HFF-Myc (cell line): ENCODE results near the gene WDPCP.

Experiments
- DNase-seq: peaks from one replicate; pipeline ENCODE4 v3.0.0-alpha.2; 2011; ENCODE audit warnings: low read depth; ENCODE audit errors: extremely low read depth
- H3K4me3 ChIP-seq: replicated peaks from 2 replicates; pipeline ENCODE4 v1.5.1; 2011; ENCODE audit warnings: low read depth, mild to moderate bottlenecking, control low read depth, low read length
- TF ChIP-seq, protein P1 (sequence below): IDR thresholded peaks from 2 replicates; pipeline ENCODE4 v1.5.1; 2012; ENCODE audit warnings: mild to moderate bottlenecking, low read depth, low read length, control low read depth; ENCODE audit errors: missing control alignments

Gene WDPCP

DNA sequence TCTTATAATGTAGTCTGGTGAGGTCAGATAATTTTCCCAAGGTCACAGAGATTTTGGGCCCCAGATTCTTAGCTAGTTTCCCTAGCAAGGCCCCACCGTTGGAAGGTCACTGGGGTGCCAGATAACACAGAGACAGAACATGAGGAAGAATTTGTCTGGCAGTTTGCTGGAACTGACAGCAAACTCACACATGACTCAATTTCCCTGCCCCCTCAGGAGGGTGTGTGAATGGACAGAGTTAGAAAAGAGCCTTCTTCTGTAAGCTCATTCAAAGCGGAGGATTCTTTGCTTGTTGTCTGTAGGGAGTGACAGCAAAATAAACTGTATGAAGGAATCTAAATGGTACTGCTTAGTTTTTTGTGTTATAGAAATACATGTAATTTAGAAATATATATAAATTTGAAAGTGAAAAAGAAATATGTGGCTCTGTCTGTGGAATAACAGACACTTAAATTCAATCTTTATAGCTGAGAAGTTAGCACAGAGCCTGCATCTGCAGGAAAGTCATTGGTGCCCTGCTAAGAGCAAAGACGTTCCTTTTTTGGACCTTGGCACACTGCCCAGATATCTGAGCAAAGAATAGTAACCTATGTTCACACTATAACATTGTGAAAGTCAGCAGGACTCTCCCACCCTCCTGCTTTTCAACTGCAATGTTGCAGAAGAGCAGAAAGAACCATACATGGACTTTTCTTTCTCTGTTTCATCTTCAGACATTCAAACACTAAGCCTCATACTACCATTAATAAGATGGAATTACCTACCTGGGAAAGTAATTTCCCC lies 2.5 kb upstream of the WDPCP start:
- peak overlapping the region; percentile 91 for H3K4me3 ChIP-seq
- DNase-seq, result no peak
- TF ChIP-seq, protein P1, sequence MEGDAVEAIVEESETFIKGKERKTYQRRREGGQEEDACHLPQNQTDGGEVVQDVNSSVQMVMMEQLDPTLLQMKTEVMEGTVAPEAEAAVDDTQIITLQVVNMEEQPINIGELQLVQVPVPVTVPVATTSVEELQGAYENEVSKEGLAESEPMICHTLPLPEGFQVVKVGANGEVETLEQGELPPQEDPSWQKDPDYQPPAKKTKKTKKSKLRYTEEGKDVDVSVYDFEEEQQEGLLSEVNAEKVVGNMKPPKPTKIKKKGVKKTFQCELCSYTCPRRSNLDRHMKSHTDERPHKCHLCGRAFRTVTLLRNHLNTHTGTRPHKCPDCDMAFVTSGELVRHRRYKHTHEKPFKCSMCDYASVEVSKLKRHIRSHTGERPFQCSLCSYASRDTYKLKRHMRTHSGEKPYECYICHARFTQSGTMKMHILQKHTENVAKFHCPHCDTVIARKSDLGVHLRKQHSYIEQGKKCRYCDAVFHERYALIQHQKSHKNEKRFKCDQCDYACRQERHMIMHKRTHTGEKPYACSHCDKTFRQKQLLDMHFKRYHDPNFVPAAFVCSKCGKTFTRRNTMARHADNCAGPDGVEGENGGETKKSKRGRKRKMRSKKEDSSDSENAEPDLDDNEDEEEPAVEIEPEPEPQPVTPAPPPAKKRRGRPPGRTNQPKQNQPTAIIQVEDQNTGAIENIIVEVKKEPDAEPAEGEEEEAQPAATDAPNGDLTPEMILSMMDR, result no peak

DNA sequence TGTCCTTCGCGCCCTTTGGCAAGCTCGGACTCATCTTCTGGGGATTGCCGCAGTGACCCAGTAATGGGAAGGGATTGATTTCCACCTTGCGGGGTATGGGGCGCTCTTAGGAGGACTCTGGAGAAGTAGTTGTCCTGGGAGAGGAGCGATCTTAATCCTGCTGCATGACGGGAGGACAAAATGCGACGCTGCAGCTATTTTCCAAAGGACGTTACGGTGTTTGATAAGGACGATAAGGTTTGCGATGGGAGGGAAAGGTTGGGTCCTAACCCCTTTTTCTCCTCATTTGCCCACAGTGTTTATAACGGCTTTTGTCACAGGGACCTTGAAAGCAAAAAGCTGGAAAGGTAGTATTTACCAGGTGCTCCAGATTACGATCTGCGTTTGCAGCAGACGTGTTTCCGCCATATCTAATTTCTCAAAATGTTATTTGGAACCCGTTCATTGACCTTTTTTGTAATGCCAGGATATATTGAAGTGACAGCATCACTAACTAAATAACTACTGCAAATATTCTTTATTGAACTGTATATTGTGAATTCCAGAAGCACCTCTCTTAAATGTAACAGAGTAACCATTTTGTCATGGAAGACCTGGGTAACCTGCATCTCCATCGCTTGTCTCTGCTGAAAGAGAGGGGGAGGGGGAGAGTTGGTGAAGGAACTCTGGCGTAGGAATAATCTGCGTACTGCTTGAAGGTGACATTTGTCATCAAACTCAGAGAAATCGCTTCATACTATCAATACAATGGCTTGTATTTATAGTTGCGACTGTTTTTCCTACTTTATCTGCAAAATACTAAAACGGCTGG lies 1.1 kb upstream of the WDPCP start:
- H3K4me3 ChIP-seq, result peak overlapping the region; percentile 91
- no peak for DNase-seq
- TF ChIP-seq, protein P1, result no peak

DNA sequence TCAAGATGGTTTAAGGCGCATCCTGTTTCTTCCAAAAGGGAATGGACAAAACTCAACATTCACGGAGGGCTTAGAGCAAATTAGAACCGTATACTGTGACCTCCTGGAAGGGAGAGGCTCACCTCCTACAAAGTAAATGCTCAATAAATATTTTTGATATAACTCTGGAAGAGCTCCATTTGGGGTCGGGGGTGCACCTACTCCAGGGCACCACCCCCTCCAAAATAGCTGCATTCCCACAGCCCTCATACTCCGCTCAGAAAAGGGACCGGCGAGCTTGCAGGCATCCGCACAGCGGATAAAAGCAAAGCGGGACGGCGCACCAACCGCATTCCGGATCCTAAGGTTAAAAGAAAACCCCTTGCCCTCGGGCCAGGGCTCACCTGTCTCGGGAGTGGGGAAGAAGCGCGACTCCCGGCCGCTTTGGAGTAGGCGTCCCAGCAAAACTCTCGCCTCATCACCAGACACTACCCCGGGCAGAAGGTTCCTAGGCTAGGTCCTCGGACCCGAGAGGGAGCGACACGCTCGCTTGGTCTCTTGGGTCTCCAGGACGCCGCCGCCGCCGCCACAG lies 378 bp downstream of the WDPCP start:
- H3K4me3 ChIP-seq, result peak overlapping the region; percentile 91
- no peak for DNase-seq
- TF ChIP-seq, protein P1, result no peak

DNA sequence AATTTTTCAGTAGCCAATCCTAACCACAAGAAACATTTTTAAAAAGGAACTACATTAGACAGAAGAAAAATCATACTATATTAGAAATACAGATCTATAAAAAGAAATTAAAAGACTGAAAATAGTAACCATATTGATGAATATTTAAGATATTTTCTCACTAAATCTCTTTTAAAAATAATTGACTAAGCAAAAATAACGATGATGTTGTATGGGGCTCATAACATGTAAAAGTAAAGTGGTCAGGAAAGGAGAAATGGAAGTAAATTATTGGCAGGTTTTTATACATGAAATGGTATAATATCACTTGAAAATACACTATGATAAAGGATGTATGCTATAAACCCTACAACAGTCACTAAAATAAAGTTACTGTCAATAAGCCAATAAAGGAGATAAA lies 5.4 kb downstream of the WDPCP start:
- H3K4me3 ChIP-seq, result no peak overlapping the region
- TF ChIP-seq, protein P1, result no peak
- DNase-seq, result no peak

DNA sequence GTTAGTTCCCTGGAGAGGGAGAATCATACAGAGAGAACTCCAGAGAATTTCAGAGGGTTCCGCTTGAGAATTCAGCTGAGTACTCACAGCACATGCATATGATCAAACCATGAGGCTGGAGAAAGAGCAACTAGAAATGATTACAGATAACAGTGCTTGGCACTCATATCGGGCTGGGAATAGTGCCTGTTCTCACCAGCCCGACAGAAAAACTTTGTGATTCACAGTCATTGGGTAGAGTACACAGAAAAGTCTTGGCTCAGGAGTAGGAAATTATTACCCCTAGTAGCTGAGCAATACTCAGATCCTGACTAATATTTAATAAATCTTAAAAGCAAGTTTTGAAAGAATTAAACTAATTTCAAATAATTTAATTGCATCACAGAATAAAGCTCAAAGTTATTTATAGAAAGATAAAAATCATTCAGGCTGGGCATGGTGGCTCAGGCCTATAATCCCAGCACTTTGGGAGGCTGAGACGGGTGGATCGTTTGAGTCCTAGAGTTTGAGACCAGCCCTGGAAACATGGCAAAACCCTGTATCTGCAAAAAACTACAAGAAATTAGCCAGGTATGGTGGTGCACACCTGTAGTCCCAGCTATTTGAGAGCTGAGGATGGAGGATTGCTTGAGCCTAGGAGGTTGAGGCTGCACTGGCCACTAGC lies 6.8 kb downstream of the WDPCP start:
- DNase-seq, result no peak
- TF ChIP-seq, protein P1, result no peak
- no peak overlapping the region for H3K4me3 ChIP-seq

DNA sequence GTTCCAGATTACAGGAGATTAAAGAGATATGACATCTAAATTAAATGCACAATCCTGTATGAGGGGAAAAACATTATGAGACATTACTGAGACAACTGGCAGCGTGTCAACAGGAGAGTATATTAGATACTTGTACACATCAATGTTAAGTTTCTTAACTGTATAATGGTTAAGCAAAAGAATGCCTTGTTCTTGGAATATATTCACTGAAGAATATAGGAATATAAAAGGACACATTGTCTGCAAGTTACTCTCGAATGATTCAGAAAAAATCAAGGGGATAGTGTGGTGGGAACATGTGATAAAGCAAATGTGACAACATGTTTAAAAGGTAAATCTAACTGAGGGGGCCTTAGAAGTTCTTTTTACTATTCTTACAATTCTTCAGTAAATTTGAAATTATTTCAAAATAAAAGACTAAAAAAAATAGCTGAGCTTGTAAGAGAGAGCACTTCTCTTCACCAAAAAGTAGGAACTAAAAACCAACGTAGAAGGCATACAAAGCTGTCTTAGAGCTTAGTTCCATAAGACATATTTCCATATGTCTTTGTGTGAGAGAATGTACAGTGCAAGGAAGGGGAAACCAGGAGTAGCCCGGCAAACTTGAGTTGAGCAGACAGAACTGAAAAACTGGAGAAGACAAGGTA lies 7.5 kb downstream of the WDPCP start:
- no peak overlapping the region for H3K4me3 ChIP-seq
- TF ChIP-seq, protein P1, result no peak
- DNase-seq, result no peak
